Measurements from ENCODE around the gene MARCO. TPM values are rescaled to one million over a fixed set of nuclear protein-coding genes. Genes with fewer than 3 reads are reported as not detected.
"Not testable (repeated sequence)": the region's sequence is repeated elsewhere in the genome, so short reads cannot be mapped to it uniquely, and the experiment has no call there.

MARCO gene
- total RNA-seq, 1 experiment from 2014 or later, result not detected

DNA sequence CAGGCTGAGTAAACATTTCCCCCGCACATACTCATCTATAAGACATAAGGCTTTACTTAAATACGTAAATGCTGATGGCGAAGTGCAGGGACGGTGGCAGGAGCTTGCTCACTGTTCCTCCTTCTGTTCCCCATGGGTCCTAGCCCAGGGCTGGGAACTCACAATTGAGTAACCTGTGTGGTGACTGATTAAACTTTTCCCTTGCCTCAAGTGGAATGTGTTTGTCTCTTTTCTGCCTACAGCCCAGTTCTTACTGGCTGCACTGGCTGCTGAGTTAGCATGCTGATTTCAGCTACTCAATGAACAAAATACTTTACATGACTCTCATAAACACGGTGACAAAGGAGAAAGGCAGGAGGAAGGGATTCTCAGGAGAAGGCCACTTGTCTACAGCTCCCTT lies 87.3 kb downstream of the MARCO start:
- H3K36me3 Mint-ChIP-seq (ENCODE audit: insufficient read depth, unreplicated experiment), result no peaks in the 10 kb centered on the region
- TF ChIP-seq, protein P1, sequence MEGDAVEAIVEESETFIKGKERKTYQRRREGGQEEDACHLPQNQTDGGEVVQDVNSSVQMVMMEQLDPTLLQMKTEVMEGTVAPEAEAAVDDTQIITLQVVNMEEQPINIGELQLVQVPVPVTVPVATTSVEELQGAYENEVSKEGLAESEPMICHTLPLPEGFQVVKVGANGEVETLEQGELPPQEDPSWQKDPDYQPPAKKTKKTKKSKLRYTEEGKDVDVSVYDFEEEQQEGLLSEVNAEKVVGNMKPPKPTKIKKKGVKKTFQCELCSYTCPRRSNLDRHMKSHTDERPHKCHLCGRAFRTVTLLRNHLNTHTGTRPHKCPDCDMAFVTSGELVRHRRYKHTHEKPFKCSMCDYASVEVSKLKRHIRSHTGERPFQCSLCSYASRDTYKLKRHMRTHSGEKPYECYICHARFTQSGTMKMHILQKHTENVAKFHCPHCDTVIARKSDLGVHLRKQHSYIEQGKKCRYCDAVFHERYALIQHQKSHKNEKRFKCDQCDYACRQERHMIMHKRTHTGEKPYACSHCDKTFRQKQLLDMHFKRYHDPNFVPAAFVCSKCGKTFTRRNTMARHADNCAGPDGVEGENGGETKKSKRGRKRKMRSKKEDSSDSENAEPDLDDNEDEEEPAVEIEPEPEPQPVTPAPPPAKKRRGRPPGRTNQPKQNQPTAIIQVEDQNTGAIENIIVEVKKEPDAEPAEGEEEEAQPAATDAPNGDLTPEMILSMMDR (IDR thresholded peaks at IDR 0.05; ENCODE audit: unreplicated experiment), result no peak
- DNase-seq, result no peak
- H3K9me3 Mint-ChIP-seq (ENCODE audit: low read depth, unreplicated experiment), result peaks cover 4% of the 10 kb centered on the region
- intact Hi-C loops (cut with micrococcal nuclease; ENCODE audit: unreplicated experiment), result loop anchor here (5.0 kb wide), 1 partner anchor 238 kb away; no protein-coding TSS in a partner anchor
- CTCF ChIA-PET, result interaction anchor here (1.1 kb wide), 1 partner anchor 179 kb away, joined by 4 read pairs; no protein-coding TSS in a partner anchor
- H3K4me3 Mint-ChIP-seq (ENCODE audit: low read depth, unreplicated experiment), result no peak overlapping the region
- peaks cover 68% of the 10 kb centered on the region for H3K27me3 Mint-ChIP-seq (ENCODE audit: unreplicated experiment)
- no TSS peak for BruUV-seq (replicated peaks)
- H3K4me1 Mint-ChIP-seq (ENCODE audit: low read depth, unreplicated experiment), result peaks cover 7% of the 10 kb centered on the region
- H3K27ac Mint-ChIP-seq (ENCODE audit: unreplicated experiment), result no peak overlapping the region

DNA sequence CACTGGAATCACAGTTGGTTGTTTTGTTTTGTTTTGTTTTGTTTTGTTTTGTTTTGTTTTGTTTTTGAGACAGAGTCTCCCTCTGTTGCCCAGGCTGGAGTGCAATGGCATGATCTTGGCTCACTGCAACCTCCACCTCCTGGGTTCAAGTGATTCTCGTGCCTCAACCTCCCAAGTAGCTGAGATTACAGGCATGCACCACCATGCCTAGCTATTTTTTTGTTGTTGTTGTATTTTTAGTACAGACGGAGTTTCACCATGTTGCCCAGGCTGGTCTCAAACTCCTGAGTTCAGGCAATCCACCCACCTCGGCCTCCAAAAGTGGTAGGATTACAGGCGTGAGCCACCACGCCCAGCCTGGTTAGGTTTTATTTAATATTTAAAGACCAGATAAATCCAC lies 95.9 kb downstream of the MARCO start:
- H3K4me3 Mint-ChIP-seq (ENCODE audit: low read depth, unreplicated experiment); BruUV-seq (replicated peaks); H3K36me3 Mint-ChIP-seq (ENCODE audit: insufficient read depth, unreplicated experiment); CTCF ChIA-PET; H3K9me3 Mint-ChIP-seq (ENCODE audit: low read depth, unreplicated experiment); DNase-seq; H3K27ac Mint-ChIP-seq (ENCODE audit: unreplicated experiment); intact Hi-C loops (cut with micrococcal nuclease; ENCODE audit: unreplicated experiment); H3K4me1 Mint-ChIP-seq (ENCODE audit: low read depth, unreplicated experiment): not testable (repeated sequence)
- peaks cover 30% of the 10 kb centered on the region for H3K27me3 Mint-ChIP-seq (ENCODE audit: unreplicated experiment)

DNA sequence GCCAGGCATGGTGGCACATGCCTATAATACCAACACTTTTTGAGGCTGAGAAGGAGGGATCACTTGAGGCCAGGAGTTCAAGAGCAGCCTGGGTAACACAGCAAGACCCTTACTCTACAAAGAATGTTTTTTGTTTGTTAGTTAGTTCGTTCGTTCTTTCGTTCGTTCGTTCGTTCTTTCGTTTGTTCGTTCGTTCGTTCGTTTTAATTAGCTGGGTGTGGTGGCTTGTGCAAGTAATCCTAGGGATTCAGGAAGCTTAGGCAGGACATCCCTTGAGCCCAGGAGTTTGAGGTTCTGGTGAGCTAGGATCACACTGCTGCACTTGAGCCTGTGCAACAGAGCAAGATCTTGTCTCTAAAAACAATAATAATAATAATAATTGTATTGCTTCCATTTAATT lies 98.7 kb downstream of the MARCO start:
- TF ChIP-seq, protein P1 (IDR thresholded peaks at IDR 0.05; ENCODE audit: unreplicated experiment), result no peak
- CTCF ChIA-PET, result no interaction called here
- intact Hi-C loops (cut with micrococcal nuclease; ENCODE audit: unreplicated experiment), result no loop called here
- Mint-ChIP-seq H3K27ac (ENCODE audit: unreplicated experiment) (no peak overlapping the region), H3K9me3 (ENCODE audit: low read depth, unreplicated experiment) (peaks cover 2% of the 10 kb centered on the region), H3K4me1 (ENCODE audit: low read depth, unreplicated experiment) (no peaks in the 10 kb centered on the region), H3K36me3 (ENCODE audit: insufficient read depth, unreplicated experiment) (no peaks in the 10 kb centered on the region), H3K4me3 (ENCODE audit: low read depth, unreplicated experiment) (no peak overlapping the region), H3K27me3 (ENCODE audit: unreplicated experiment) (peaks cover 25% of the 10 kb centered on the region)
- no TSS peak for BruUV-seq (replicated peaks)
- DNase-seq, result no peak

Other genes with a start within 250 kb of the MARCO start
- gene EN1, start 94.5 kb upstream of the MARCO start, total RNA-seq (2022), result 2.3 TPM in 2 replicates
- not detected in 2 replicates for gene C1QL2, start 216.6 kb downstream of the MARCO start, total RNA-seq (2022)

Measured in Calu3 (cell line).